NCI-H82 treated with DMSO at 0.1 percent for 48 hours (cell line): ENCODE results near the gene ST3GAL5.

Source experiments
- DNase-seq: peaks from one replicate; lab custom pipeline; 2025; ENCODE audit not compliant: unreplicated experiment; lab: John Stamatoyannopoulos, UW

Gene ST3GAL5

GRCh38 chr2:85867556-85868292 lies 21.1 kb downstream of the ST3GAL5 start:
- no peak for DNase-seq

GRCh38 chr2:85867121-85867520 lies 21.7 kb downstream of the ST3GAL5 start:
- no peak for DNase-seq

- no peak for DNase-seq
Observed at GRCh38 chr2:85866165-85866659, 22.6 kb downstream of the ST3GAL5 start.

- no peak for DNase-seq
Observed at GRCh38 chr2:85865539-85866164, 23.1 kb downstream of the ST3GAL5 start.

GRCh38 chr2:85864654-85865053 lies 24.1 kb downstream of the ST3GAL5 start:
- no peak for DNase-seq

GRCh38 chr2:85862426-85862825 lies 26.4 kb downstream of the ST3GAL5 start:
- DNase-seq, result no peak

- DNase-seq, result no peak
Observed at GRCh38 chr2:85861650-85862049, 27.1 kb downstream of the ST3GAL5 start.

- DNase-seq, result no peak
Observed at GRCh38 chr2:85861180-85861579, 27.6 kb downstream of the ST3GAL5 start.

- DNase-seq, result no peak
Observed at GRCh38 chr2:85858841-85859240, 29.9 kb downstream of the ST3GAL5 start.

- DNase-seq, result no peak
Observed at GRCh38 chr2:85854897-85855296, 33.9 kb downstream of the ST3GAL5 start.

GRCh38 chr2:85854166-85854509 lies 34.7 kb downstream of the ST3GAL5 start:
- no peak for DNase-seq

- DNase-seq, result no peak
Observed at GRCh38 chr2:85853499-85854165, 35.2 kb downstream of the ST3GAL5 start.

GRCh38 chr2:85852937-85853498 lies 35.8 kb downstream of the ST3GAL5 start:
- no peak for DNase-seq

GRCh38 chr2:85852152-85852840 lies 36.5 kb downstream of the ST3GAL5 start:
- DNase-seq, result no peak

GRCh38 chr2:85851253-85852151 lies 37.3 kb downstream of the ST3GAL5 start:
- DNase-seq, result no peak

GRCh38 chr2:85850451-85850850 lies 38.3 kb downstream of the ST3GAL5 start:
- DNase-seq, result no peak

GRCh38 chr2:85847051-85847588 lies 41.7 kb downstream of the ST3GAL5 start:
- DNase-seq, result no peak

GRCh38 chr2:85846411-85846810 lies 42.4 kb downstream of the ST3GAL5 start:
- no peak for DNase-seq

GRCh38 chr2:85844486-85844885 lies 44.3 kb downstream of the ST3GAL5 start:
- DNase-seq, result no peak

GRCh38 chr2:85843543-85843942 lies 45.2 kb downstream of the ST3GAL5 start:
- no peak for DNase-seq
